Peyer's patch (tissue), 4 donors: Measurements from ENCODE around the gene PIGU.

ENCODE experiments used
- POLR2A ChIP-seq, 2 donors: fragments of 450-650 bp; IDR thresholded peaks; one replicate each; pipeline ENCODE4 v1.5.1; 2017; ENCODE audit warnings: antibody characterized with exemption in 2 of 2, mild to moderate bottlenecking in 2 of 2, moderate library complexity in 2 of 2
- TF ChIP-seq, protein P1 (sequence below), 6 experiments: fragments of 450-650 bp in 4 of 6; fragments of 200-600 bp in 2 of 6; sonication (generic) in 1 of 6; IDR thresholded peaks; one replicate each; pipeline ENCODE4 v1.5.1; 2017 to 2019; ENCODE audit warnings: antibody characterized with exemption in 6 of 6, mild to moderate bottlenecking in 3 of 6, moderate library complexity in 1 of 6

DNA sequence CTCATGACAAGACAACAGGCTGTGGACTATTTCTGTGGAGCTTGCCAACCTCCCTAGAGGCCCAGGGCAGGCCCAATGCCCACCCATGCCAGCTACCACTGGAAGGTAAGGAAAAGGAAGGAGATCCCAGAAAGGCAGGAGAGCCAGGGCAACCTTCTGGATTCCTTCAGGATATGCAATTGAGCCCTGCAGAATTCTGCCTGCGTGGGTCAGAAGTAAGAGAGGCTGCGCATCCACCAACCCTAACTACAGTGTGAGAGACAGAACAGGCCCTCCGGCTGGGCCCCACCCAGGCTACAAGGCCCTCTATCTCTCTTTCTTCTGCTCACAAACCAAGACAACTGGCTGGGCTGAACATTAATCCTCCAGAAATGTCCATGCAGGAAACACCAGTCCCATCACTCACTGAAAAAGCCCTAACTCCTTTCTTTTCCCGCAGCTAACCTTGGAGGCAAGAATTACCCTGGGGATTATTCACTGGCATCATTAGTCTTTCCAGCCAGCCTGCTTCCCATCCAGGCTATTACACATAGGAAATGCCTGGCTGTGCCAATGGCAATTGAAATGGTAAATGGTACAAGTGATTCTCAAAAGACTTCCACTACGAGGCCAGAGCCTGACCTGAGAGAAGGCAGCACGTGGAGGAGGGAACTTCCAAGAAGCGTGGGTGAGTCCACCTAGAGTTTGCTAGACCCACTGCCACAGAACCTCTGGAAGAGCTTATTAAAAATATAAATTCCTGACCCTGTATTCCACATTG lies 103.2 kb downstream of the PIGU start:
- TF ChIP-seq, protein P1, sequence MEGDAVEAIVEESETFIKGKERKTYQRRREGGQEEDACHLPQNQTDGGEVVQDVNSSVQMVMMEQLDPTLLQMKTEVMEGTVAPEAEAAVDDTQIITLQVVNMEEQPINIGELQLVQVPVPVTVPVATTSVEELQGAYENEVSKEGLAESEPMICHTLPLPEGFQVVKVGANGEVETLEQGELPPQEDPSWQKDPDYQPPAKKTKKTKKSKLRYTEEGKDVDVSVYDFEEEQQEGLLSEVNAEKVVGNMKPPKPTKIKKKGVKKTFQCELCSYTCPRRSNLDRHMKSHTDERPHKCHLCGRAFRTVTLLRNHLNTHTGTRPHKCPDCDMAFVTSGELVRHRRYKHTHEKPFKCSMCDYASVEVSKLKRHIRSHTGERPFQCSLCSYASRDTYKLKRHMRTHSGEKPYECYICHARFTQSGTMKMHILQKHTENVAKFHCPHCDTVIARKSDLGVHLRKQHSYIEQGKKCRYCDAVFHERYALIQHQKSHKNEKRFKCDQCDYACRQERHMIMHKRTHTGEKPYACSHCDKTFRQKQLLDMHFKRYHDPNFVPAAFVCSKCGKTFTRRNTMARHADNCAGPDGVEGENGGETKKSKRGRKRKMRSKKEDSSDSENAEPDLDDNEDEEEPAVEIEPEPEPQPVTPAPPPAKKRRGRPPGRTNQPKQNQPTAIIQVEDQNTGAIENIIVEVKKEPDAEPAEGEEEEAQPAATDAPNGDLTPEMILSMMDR (IDR thresholded peaks at IDR 0.05): no peak
- TF ChIP-seq POLR2A (IDR thresholded peaks at IDR 0.05): no peak
